A549 treated with ZK216348 at 1 μM for 4 hours (cell line): ENCODE measurements around the gene CENPX. TPM values are rescaled to one million over a fixed set of nuclear protein-coding genes. Genes with fewer than 3 reads are reported as not detected.

Source experiments
- total RNA-seq: library from RNA; stranded (reverse); fragments of 200-300 nt; extraction: Qiagen RNA extraction; gene quantifications from 5 replicates; pipeline ENCODE4 v1.2.3, GENCODE V29; 2022; ENCODE audit warnings: low read depth

Gene CENPX
- total RNA-seq = 139 to 201 TPM (median 179 TPM) in 5 replicates

DNA sequence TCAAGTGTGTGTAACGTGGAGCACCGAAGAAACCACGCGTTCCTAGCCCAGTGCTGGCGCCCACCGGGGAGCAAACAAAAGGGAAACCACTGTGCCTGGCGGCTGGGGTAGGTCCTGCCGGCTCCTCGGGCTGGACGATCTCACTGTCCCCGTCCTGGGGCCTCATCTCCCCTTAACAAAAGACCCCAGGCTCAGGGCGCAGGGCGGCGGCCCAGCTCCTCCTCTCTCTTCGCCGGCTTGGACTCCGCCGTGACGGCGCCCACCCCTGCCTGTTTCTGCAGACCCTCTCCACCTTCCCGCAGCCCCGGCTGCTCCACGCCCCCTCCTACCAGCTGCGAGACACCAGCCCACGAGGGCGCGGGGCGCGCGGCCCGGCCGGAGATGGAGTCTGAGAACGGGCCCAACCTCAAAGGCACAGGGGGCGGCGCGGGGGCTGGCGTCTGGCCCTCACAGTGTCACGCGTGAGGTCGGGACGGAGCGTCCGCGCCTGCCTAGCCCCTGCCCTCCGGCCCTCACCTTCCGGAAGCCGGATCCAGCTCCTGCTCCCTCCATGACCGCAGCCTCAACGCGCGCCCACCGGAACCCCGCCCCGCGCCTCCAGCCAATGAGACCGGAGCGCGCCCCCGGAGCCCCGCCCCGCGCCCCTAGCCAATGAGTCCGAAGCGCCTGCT, at the start of gene CENPX:
CENPX (minus strand) TSS at position 569 of the 671 bp plus-strand sequence; CDS start at position 552, 17 bp downstream.

GRCh38 chr17:82065638-82066303, 43.1 kb upstream of the CENPX start, which contains the start of gene DUS1L:
Gene DUS1L (minus strand): TSS chr17:82065804. CDS start chr17:82065059, 745 bp downstream.

GRCh38 chr17:82051776-82052637, 29.3 kb upstream of the CENPX start, which contains the start of the genes GPS1 and RFNG:
Gene GPS1 (plus strand): TSS chr17:82051898. CDS start chr17:82051932, 34 bp downstream.
Gene RFNG (minus strand): TSS chr17:82051811. CDS start chr17:82051766, 45 bp downstream.

GRCh38 chr17:82037092-82037888, 14.6 kb upstream of the CENPX start, which contains the start of gene DCXR:
Gene DCXR (minus strand): TSS chr17:82037697. CDS start chr17:82037682, 15 bp downstream.

GRCh38 chr17:82031303-82031884, 8.7 kb upstream of the CENPX start, which contains the start of gene RAC3:
Gene RAC3 (plus strand): TSS chr17:82031678. CDS start chr17:82031762, 84 bp downstream.

GRCh38 chr17:82022981-82023446, 336 bp upstream of the CENPX start, which contains the start of gene LRRC45:
Gene LRRC45 (plus strand): TSS chr17:82023305. CDS start chr17:82023644, 339 bp downstream.

GRCh38 chr17:81977211-81977808, 45.4 kb downstream of the CENPX start, which contains the start of gene ASPSCR1:
Gene ASPSCR1 (plus strand): TSS chr17:81977629. CDS start chr17:81977647, 18 bp downstream.

Other genes with a start within 250 kb of the CENPX start
- gene GCGR, start 218.7 kb downstream of the CENPX start, total RNA-seq = 0.11 to 0.52 TPM (median 0.31 TPM) in 4 of 5 replicates, not detected in the other
- gene MCRIP1, start 189.6 kb downstream of the CENPX start, total RNA-seq = 70.3 to 110 TPM (median 93.6 TPM) in 5 replicates
- 0.15 TPM in 1 of 5 replicates, not detected in the others for gene PPP1R27, start 187.8 kb downstream of the CENPX start, total RNA-seq
- gene P4HB, start 162.3 kb downstream of the CENPX start, total RNA-seq = 698 to 774 TPM (median 714 TPM) in 5 replicates
- 606 to 641 TPM (median 628 TPM) in 5 replicates for gene ARHGDIA, start 151.5 kb downstream of the CENPX start, total RNA-seq
- gene ALYREF, start 131.3 kb downstream of the CENPX start, total RNA-seq = 164 to 260 TPM (median 251 TPM) in 5 replicates
- 168 to 294 TPM (median 269 TPM) in 5 replicates for gene ANAPC11, start 131.2 kb downstream of the CENPX start, total RNA-seq
- 0.44 to 0.65 TPM (median 0.58 TPM) in 4 of 5 replicates, not detected in the other for gene NPB, start 120.6 kb downstream of the CENPX start, total RNA-seq
- gene PCYT2, start 111.5 kb downstream of the CENPX start, total RNA-seq = 14.4 to 18.1 TPM (median 16.1 TPM) in 5 replicates
- 26.8 to 48.2 TPM (median 44.3 TPM) in 5 replicates for gene SIRT7, start 104.7 kb downstream of the CENPX start, total RNA-seq
- gene MAFG, start 95.1 kb downstream of the CENPX start, total RNA-seq = 23.8 to 45.5 TPM (median 38.0 TPM) in 5 replicates
- gene PYCR1, start 85.6 kb downstream of the CENPX start, total RNA-seq = 45.0 to 90.7 TPM (median 84.5 TPM) in 5 replicates
- not detected in 5 replicates for gene MYADML2, start 75.6 kb downstream of the CENPX start, total RNA-seq
- 0.29 to 0.66 TPM (median 0.49 TPM) in 4 of 5 replicates, not detected in the other for gene NOTUM, start 61.7 kb downstream of the CENPX start, total RNA-seq
- gene ASPSCR1, start 45.2 kb downstream of the CENPX start, total RNA-seq = 16.0 to 28.1 TPM (median 27.1 TPM) in 5 replicates
- 8.8 to 17.9 TPM (median 15.3 TPM) in 5 replicates for gene LRRC45, start 427 bp upstream of the CENPX start, total RNA-seq
- gene RAC3, start 8.8 kb upstream of the CENPX start, total RNA-seq = 21.9 to 40.8 TPM (median 38.8 TPM) in 5 replicates
- gene DCXR, start 14.8 kb upstream of the CENPX start, total RNA-seq = 57.4 to 102 TPM (median 94.1 TPM) in 5 replicates
- 13.5 to 28.2 TPM (median 22.6 TPM) in 5 replicates for gene RFNG, start 28.9 kb upstream of the CENPX start, total RNA-seq
- 77.3 to 147 TPM (median 138 TPM) in 5 replicates for gene GPS1, start 29.0 kb upstream of the CENPX start, total RNA-seq
- gene DUS1L, start 42.9 kb upstream of the CENPX start, total RNA-seq = 66.4 to 156 TPM (median 150 TPM) in 5 replicates
- 63.0 to 155 TPM (median 144 TPM) in 5 replicates for gene FASN, start 75.4 kb upstream of the CENPX start, total RNA-seq
- 15.5 to 28.9 TPM (median 27.5 TPM) in 5 replicates for gene CCDC57, start 190.0 kb upstream of the CENPX start, total RNA-seq
- 65.3 to 167 TPM (median 146 TPM) in 5 replicates for gene SLC16A3, start 206.2 kb upstream of the CENPX start, total RNA-seq